B cell (primary cell): Measurements from ENCODE around the gene PCGF3. TPM values are rescaled to one million over a fixed set of nuclear protein-coding genes. Genes with fewer than 3 reads are reported as not detected.

Experiments
- ATAC-seq: fragments of 200-7000 bp; cut with Tn5 transposase; one replicate; pipeline ENCODE4 v1.10.0; 2021; ENCODE audit warnings: low read depth, mild to moderate bottlenecking, moderate number of reproducible peaks, moderate library complexity
- CTCF ChIA-PET: fragments of 350-600 bp; sonication (Branson Sonifier 250); formaldehyde crosslinking; loops from one replicate; lab custom pipeline; 2021; ENCODE audit warnings: antibody characterized with exemption, inconsistent platforms; lab: Charles Lee
- POLR2A ChIA-PET: fragments of 350-600 bp; sonication (Branson Sonifier 250); formaldehyde crosslinking; loops from one replicate; lab custom pipeline; 2021; ENCODE audit warnings: antibody characterized with exemption; lab: Charles Lee
- DNase-seq: peaks from one replicate; pipeline ENCODE4 v3.0.0; 2013
- H2AFZ ChIP-seq: 2 replicates; pipeline ENCODE4 v1.6.1; 2012; ENCODE audit warnings: mild to moderate bottlenecking, low read depth, low read length; ENCODE audit not compliant: insufficient read depth, poor library complexity, severe bottlenecking
- H3K27ac ChIP-seq, 2 donors: 1 replicate in 1 of 2; 2 replicates in 1 of 2; pipeline ENCODE4 v1.5.1; 2012 to 2013; ENCODE audit warnings: low read length in 2 of 2, mild to moderate bottlenecking in 2 of 2, moderate library complexity in 1 of 2
- H3K27me3 ChIP-seq, 4 experiments: fragments of 200-600 bp in 1 of 4; sonication (generic) in 1 of 4; replicated peaks in 1 of 4; 1 replicate in 2 of 4; 2 replicates in 2 of 4; pipeline versions ENCODE4 v1.6.1 to v1.7.0; 2013 to 2016; ENCODE audit warnings: low read length in 3 of 4, mild to moderate bottlenecking in 2 of 4, mixed read lengths in 1 of 4, moderate library complexity in 1 of 4; ENCODE audit not compliant: insufficient read depth in 4 of 4, control insufficient read depth in 3 of 4; ENCODE audit errors: control extremely low read depth in 1 of 4
- H3K36me3 ChIP-seq, 2 experiments: replicated peaks in 1 of 2; 1 replicate in 1 of 2; 2 replicates in 1 of 2; pipeline versions ENCODE4 v1.6.1 to v1.7.1; 2013; ENCODE audit warnings: low read length in 1 of 2; ENCODE audit not compliant: insufficient read depth in 2 of 2, control insufficient read depth in 1 of 2; ENCODE audit errors: control extremely low read depth in 1 of 2, extremely low read depth in 1 of 2
- H3K4me1 ChIP-seq, 2 donors: fragments of 200-600 bp in 1 of 2; sonication (generic) in 1 of 2; 1 replicate in 1 of 2; 2 replicates in 1 of 2; pipeline versions ENCODE4 v1.5.1 to v1.6.1; 2013 to 2017; ENCODE audit warnings: low read length in 2 of 2; ENCODE audit not compliant: control insufficient read depth in 2 of 2, insufficient read depth in 2 of 2
- H3K4me2 ChIP-seq: replicated peaks from 2 replicates; pipeline ENCODE3; 2012; ENCODE audit warnings: mild to moderate bottlenecking, low read depth, low read length; ENCODE audit not compliant: poor library complexity, severe bottlenecking
- H3K4me3 ChIP-seq, 5 experiments: fragments of 200-600 bp in 1 of 5; sonication (generic) in 1 of 5; 1 replicate in 3 of 5; 2 replicates in 2 of 5; pipeline versions ENCODE4 v1.5.1 to v1.7.0; 2011 to 2016; ENCODE audit warnings: low read length in 4 of 5, mild to moderate bottlenecking in 4 of 5, low read depth in 2 of 5, control low read depth in 1 of 5, moderate library complexity in 1 of 5; ENCODE audit not compliant: insufficient read depth in 1 of 5; ENCODE audit errors: control extremely low read depth in 1 of 5, extremely low read depth in 1 of 5
- H3K79me2 ChIP-seq: fragments of 200-600 bp; sonication (generic); one replicate; pipeline ENCODE4 v1.6.0; 2016; ENCODE audit warnings: low read length; ENCODE audit not compliant: control insufficient read depth, insufficient read depth
- H3K9ac ChIP-seq: fragments of 200-600 bp; sonication (generic); 2 replicates; pipeline ENCODE4 v1.6.1; 2017; ENCODE audit warnings: mild to moderate bottlenecking, low read length, moderate library complexity
- H3K9me3 ChIP-seq, 3 donors: one replicate each; pipeline versions ENCODE4 v1.6.1 to v1.7.1; 2013; ENCODE audit warnings: low read length in 2 of 3; ENCODE audit not compliant: control insufficient read depth in 2 of 3, insufficient read depth in 1 of 3; ENCODE audit errors: control extremely low read depth in 1 of 3
- H4K20me1 ChIP-seq: 2 replicates; pipeline ENCODE4 v1.6.0; 2012; ENCODE audit warnings: mild to moderate bottlenecking, low read length; ENCODE audit not compliant: insufficient read depth, control insufficient read depth, poor library complexity, severe bottlenecking
- H3K27ac Mint-ChIP-seq: one replicate; pipeline ENCODE4 v1.8.0; 2021; ENCODE audit warnings: mixed read lengths
- H3K27me3 Mint-ChIP-seq: one replicate; pipeline ENCODE4 v1.8.0; 2021; ENCODE audit warnings: mixed read lengths
- H3K4me1 Mint-ChIP-seq: one replicate; pipeline ENCODE4 v1.8.0; 2021; ENCODE audit warnings: mixed read lengths
- H3K4me3 Mint-ChIP-seq: one replicate; pipeline ENCODE4 v1.8.0; 2021; ENCODE audit warnings: mixed read lengths
- H3K9me3 Mint-ChIP-seq: one replicate; pipeline ENCODE4 v1.8.0; 2022; ENCODE audit warnings: mixed read lengths; ENCODE audit not compliant: insufficient read depth
- CTCF ChIP-seq: fragments of 200-600 bp; IDR thresholded peaks from one replicate; pipeline ENCODE4 v1.8.0; 2022; ENCODE audit warnings: antibody characterized with exemption, mild to moderate bottlenecking
- EZH2 ChIP-seq: IDR thresholded peaks from 2 replicates; pipeline ENCODE4 v1.6.1; 2012; ENCODE audit warnings: borderline replicate concordance, low read depth, mild to moderate bottlenecking, moderate library complexity, low read length; ENCODE audit not compliant: insufficient read depth, poor library complexity, severe bottlenecking
- WGBS: methylation state at CpG from one replicate; pipeline ENCODE4 v1.1.5; 2013; ENCODE audit warnings: missing lambda C conversion rate; ENCODE audit not compliant: insufficient coverage; 5-methylcytosine and 5-hydroxymethylcytosine counted together
- intact Hi-C: fragments of 100-400 bp; cut with micrococcal nuclease; formaldehyde crosslinking; loops from one replicate; pipeline ENCODE4 v1.10.0; 2022
- polyA plus RNA-seq: library from polyadenylated mRNA; depleted of rRNA; stranded (reverse); fragments of >200 nt; gene quantifications from 2 replicates; pipeline ENCODE4 v1.2.3, GENCODE V29; 2012
- total RNA-seq, 2 donors: library from RNA; stranded (reverse); fragments of 120-200 nt in 1 of 2; gene quantifications; 1 replicate in 1 of 2; 2 replicates in 1 of 2; pipeline versions ENCODE4 v1.2.3 to v1.2.4, GENCODE V29; 2013 to 2022

The PCGF3 gene
- total and polyA plus RNA-seq, 2 donors (not counting 1 experiment from before 2014, with no cell fraction given): 65.7 to 90.3 TPM

- DNase-seq: no peak
- ChIA-PET CTCF (no interaction called here), POLR2A (no interaction called here)
- Histone ChIP-seq H2AFZ (no peak overlapping the region), H3K9ac (no peak overlapping the region), H3K36me3 (no peaks in the 10 kb centered on the region), H3K27ac (no peak overlapping the region), H3K27me3 (peaks cover 0 to 5% (median 0%) of the 10 kb centered on the region in 4 experiments), H3K4me2 (no peak overlapping the region), H4K20me1 (no peaks in the 10 kb centered on the region), H3K79me2 (no peaks in the 10 kb centered on the region), H3K4me1 (no peaks in the 10 kb centered on the region), H3K4me3 (no peak overlapping the region), H3K9me3 (peaks cover 0 to 13% (median 0%) of the 10 kb centered on the region in 3 donors)
- intact Hi-C loops: no loop called here
- WGBS: 83% methylated on average over 3 of the region's 5 CpGs
- Mint-ChIP-seq H3K27me3 (peaks cover 28% of the 10 kb centered on the region), H3K9me3 (peaks cover 2% of the 10 kb centered on the region), H3K4me3 (no peak overlapping the region), H3K4me1 (no peaks in the 10 kb centered on the region), H3K27ac (no peak overlapping the region)
- ATAC-seq: no peak
- TF ChIP-seq CTCF (no peak), EZH2 (no peak)
Measured at GRCh38 chr4:807792-808191, 102.2 kb downstream of the PCGF3 start.

GRCh38 chr4:808860-809570 is 103.4 kb downstream of the PCGF3 start:
- Mint-ChIP-seq H3K4me1 (no peaks in the 10 kb centered on the region), H3K27ac (no peak overlapping the region), H3K4me3 (no peak overlapping the region), H3K27me3 (peaks cover 36% of the 10 kb centered on the region), H3K9me3 (peaks cover 2% of the 10 kb centered on the region)
- Histone ChIP-seq H3K9me3 (peaks cover 0 to 9% (median 0%) of the 10 kb centered on the region in 3 donors), H3K9ac (no peak overlapping the region), H2AFZ (no peak overlapping the region), H4K20me1 (no peaks in the 10 kb centered on the region), H3K36me3 (no peaks in the 10 kb centered on the region), H3K4me1 (no peaks in the 10 kb centered on the region), H3K79me2 (no peaks in the 10 kb centered on the region), H3K4me2 (no peak overlapping the region), H3K4me3 (no peak overlapping the region), H3K27ac (no peak overlapping the region), H3K27me3 (peaks cover 0 to 13% (median 0%) of the 10 kb centered on the region in 4 experiments)
- intact Hi-C loops: no loop called here
- 89% methylated on average over 30 of the region's 30 CpGs for WGBS
- no peak for ATAC-seq
- DNase-seq: no peak
- ChIA-PET CTCF (no interaction called here), POLR2A (no interaction called here)
- no peak for TF ChIP-seq CTCF
- no peak for TF ChIP-seq EZH2
